GM23248 (cell line): ENCODE measurements around the gene RPEL1. TPM values are rescaled to one million over a fixed set of nuclear protein-coding genes. Genes with fewer than 3 reads are reported as not detected.
"Not testable (repeated sequence)": the region's sequence is repeated elsewhere in the genome, so short reads cannot be mapped to it uniquely, and the experiment has no call there.

Source experiments
- DNase-seq: peaks from one replicate; pipeline ENCODE4 v3.0.0-alpha.2; 2015
- H2AFZ ChIP-seq: fragments of 200-600 bp; sonication (generic); 2 replicates; pipeline ENCODE4 v1.6.1; 2016; ENCODE audit warnings: antibody characterized with exemption
- H3F3A ChIP-seq: fragments of 200-600 bp; sonication (generic); 2 replicates; pipeline ENCODE4 v1.6.1; 2016; ENCODE audit warnings: mild to moderate bottlenecking, antibody characterized with exemption, mixed run types; ENCODE audit not compliant: insufficient read depth
- H3K27ac ChIP-seq: fragments of 200-600 bp; sonication (generic); 2 replicates; pipeline ENCODE4 v1.5.1; 2016; ENCODE audit warnings: mild to moderate bottlenecking
- H3K27me3 ChIP-seq: fragments of 200-600 bp; sonication (generic); replicated peaks from 2 replicates; pipeline ENCODE4 v1.6.1; 2016; ENCODE audit warnings: mild to moderate bottlenecking; ENCODE audit not compliant: insufficient read depth
- H3K36me3 ChIP-seq: fragments of 200-600 bp; sonication (generic); 2 replicates; pipeline ENCODE4 v1.6.1; 2016; ENCODE audit warnings: low read depth, mild to moderate bottlenecking
- H3K4me1 ChIP-seq: fragments of 200-600 bp; sonication (generic); 2 replicates; pipeline ENCODE4 v1.6.1; 2016; ENCODE audit warnings: mild to moderate bottlenecking; ENCODE audit not compliant: insufficient read depth
- H3K4me2 ChIP-seq: fragments of 200-600 bp; sonication (generic); one replicate; pipeline ENCODE4 v1.6.1; 2016; ENCODE audit warnings: mild to moderate bottlenecking; ENCODE audit not compliant: unreplicated experiment
- H3K4me3 ChIP-seq: fragments of 200-600 bp; sonication (generic); 2 replicates; pipeline ENCODE4 v1.5.1; 2016; ENCODE audit warnings: mild to moderate bottlenecking
- H3K79me2 ChIP-seq: fragments of 200-600 bp; sonication (generic); 2 replicates; pipeline ENCODE4 v1.6.1; 2016; ENCODE audit warnings: mild to moderate bottlenecking; ENCODE audit not compliant: insufficient read depth
- H3K9ac ChIP-seq: fragments of 200-600 bp; sonication (generic); 2 replicates; pipeline ENCODE4 v1.6.1; 2016; ENCODE audit warnings: mild to moderate bottlenecking
- H3K9me2 ChIP-seq: fragments of 200-600 bp; sonication (generic); 2 replicates; pipeline ENCODE4 v1.6.1; 2016; ENCODE audit warnings: mixed run types, mild to moderate bottlenecking, moderate library complexity; ENCODE audit not compliant: insufficient read depth
- H3K9me3 ChIP-seq: fragments of 200-600 bp; sonication (generic); one replicate; pipeline ENCODE4 v1.6.1; 2017; ENCODE audit warnings: low read depth
- H4K20me1 ChIP-seq: fragments of 200-600 bp; sonication (generic); 2 replicates; pipeline ENCODE4 v1.6.0; 2016; ENCODE audit not compliant: insufficient read depth
- EZH2 ChIP-seq: fragments of 200-600 bp; sonication (generic); IDR thresholded peaks from 2 replicates; pipeline ENCODE4 v1.6.1; 2018; ENCODE audit warnings: antibody characterized with exemption, mild to moderate bottlenecking; ENCODE audit not compliant: insufficient read depth, poor library complexity, severe bottlenecking
- EZH2phosphoT487 ChIP-seq: fragments of 200-600 bp; sonication (generic); IDR thresholded peaks from 2 replicates; pipeline ENCODE4 v1.6.1; 2018; ENCODE audit warnings: antibody characterized with exemption, moderate library complexity, mild to moderate bottlenecking, low read depth; ENCODE audit not compliant: insufficient read depth
- WGBS, 2 experiments: methylation state at CpG; one replicate each; pipeline ENCODE4 v1.1.6; 2015 to 2017; ENCODE audit warnings: low lambda C conversion rate in 2 of 2, low coverage in 1 of 2; ENCODE audit errors: missing lambda C conversion rate in 2 of 2; 5-methylcytosine and 5-hydroxymethylcytosine counted together
- in situ Hi-C: fragments of 300-500 bp; cut with MboI; formaldehyde crosslinking; loops from 2 replicates; pipeline ENCODE4 v1.15.0; 2020
- polyA plus RNA-seq: library from polyadenylated mRNA; unstranded; fragments of >200 nt; fragmentation: Nextera tagmentation; extraction: Ambion mirVana; gene quantifications from 2 replicates; pipeline ENCODE4 v1.2.1, GENCODE V29; 2016
- total RNA-seq: library from RNA; depleted of rRNA; stranded (reverse); fragments of >200 nt; shearing (Covaris generic); gene quantifications from 2 replicates; pipeline ENCODE4 v1.2.3, GENCODE V29; 2014; rRNA removed

The RPEL1 gene
- total RNA-seq (not detected in 2 replicates), polyA plus RNA-seq (0.09 TPM in 1 of 2 replicates, not detected in the other)

- H3K9ac ChIP-seq, DNase-seq, H3K4me2 ChIP-seq, H2AFZ ChIP-seq, H3K4me3 ChIP-seq, H3K36me3 ChIP-seq, H3K27me3 ChIP-seq, H3K79me2 ChIP-seq, H3K4me1 ChIP-seq, in situ Hi-C loops, H4K20me1 ChIP-seq, H3K9me2 ChIP-seq, H3K27ac ChIP-seq, H3F3A ChIP-seq, H3K9me3 ChIP-seq: not testable (repeated sequence)
- WGBS, 2 experiments, result 79 to 82% methylated on average over 7 of the region's 7 CpGs
These were observed at the start of gene RPEL1 for GRCh38 chr10:103245587-103245986. RPEL1 (plus strand) TSS chr10:103245887; CDS start chr10:103245997, 110 bp downstream.

- peak overlapping the region; percentile 73 for H2AFZ ChIP-seq
- H3K4me1 ChIP-seq, result peaks cover 16% of the 10 kb centered on the region
- WGBS, 2 experiments, result 95 to 99% methylated on average over 2 of the region's 2 CpGs
- peaks cover 13% of the 10 kb centered on the region for H3K79me2 ChIP-seq
- peaks cover 14% of the 10 kb centered on the region; the same call in 1 of the 2 replicates for H3F3A ChIP-seq
- in situ Hi-C loops, result no loop called here
- H3K27me3 ChIP-seq, result no peaks in the 10 kb centered on the region
- H3K9me3 ChIP-seq, result no peaks in the 10 kb centered on the region
- H3K4me2 ChIP-seq, result peak overlapping the region; percentile 43
- no peak for TF ChIP-seq EZH2phosphoT487
- no peak for TF ChIP-seq EZH2
- no peak for DNase-seq
- H3K4me3 ChIP-seq, result no peak overlapping the region
- no peaks in the 10 kb centered on the region for H3K9me2 ChIP-seq
- no peaks in the 10 kb centered on the region for H3K36me3 ChIP-seq
- H4K20me1 ChIP-seq, result no peaks in the 10 kb centered on the region
- peak overlapping the region; percentile 5; the same call in 1 of the 2 replicates for H3K9ac ChIP-seq
- peak overlapping the region; percentile 55 for H3K27ac ChIP-seq
These were observed 49.2 kb upstream of the RPEL1 start for GRCh38 chr10:103196516-103196915.

GRCh38 chr10:103197174-103197573 lies 48.5 kb upstream of the RPEL1 start:
- H3K36me3 ChIP-seq, result no peaks in the 10 kb centered on the region
- no peaks in the 10 kb centered on the region for H3K27me3 ChIP-seq
- no peak overlapping the region for H3K4me3 ChIP-seq
- H3K9me3 ChIP-seq, result no peaks in the 10 kb centered on the region
- no peaks in the 10 kb centered on the region for H3K9me2 ChIP-seq
- H3K27ac ChIP-seq, result peak overlapping the region; percentile 55
- peaks cover 7% of the 10 kb centered on the region for H3K79me2 ChIP-seq
- DNase-seq, result peak; percentile 90
- H4K20me1 ChIP-seq, result no peaks in the 10 kb centered on the region
- TF ChIP-seq EZH2 (no peak), EZH2phosphoT487 (no peak)
- H3K4me2 ChIP-seq, result peak overlapping the region; percentile 43
- H2AFZ ChIP-seq, result peak overlapping the region; percentile 73
- in situ Hi-C loops, result no loop called here
- 37 to 38% methylated on average over 3 of the region's 3 CpGs for WGBS, 2 experiments
- peaks cover 14% of the 10 kb centered on the region for H3K4me1 ChIP-seq
- peaks cover 8% of the 10 kb centered on the region; the same call in 1 of the 2 replicates for H3F3A ChIP-seq
- peak overlapping the region; percentile 37 for H3K9ac ChIP-seq

- Histone ChIP-seq H3K27ac (peak overlapping the region; percentile 55; the same call in 1 of the 2 replicates), H3K4me2 (no peak overlapping the region)
These were observed 47.8 kb upstream of the RPEL1 start for GRCh38 chr10:103197903-103198302.

More at GRCh38 chr10:103197903-103198302, 47.8 kb upstream of the RPEL1 start:
- H3K4me3 ChIP-seq, result no peak overlapping the region
- H3K27me3 ChIP-seq, result no peaks in the 10 kb centered on the region
- no peaks in the 10 kb centered on the region for H3K79me2 ChIP-seq
- no peak for DNase-seq
- H3K4me1 ChIP-seq, result peaks cover 14% of the 10 kb centered on the region
- no peaks in the 10 kb centered on the region for H3K9me3 ChIP-seq
- H2AFZ ChIP-seq, result peak overlapping the region; percentile 73
- H3F3A ChIP-seq, result peaks cover 7% of the 10 kb centered on the region; the same call in 1 of the 2 replicates
- WGBS, 2 experiments, result 74 to 75% methylated on average over 2 of the region's 2 CpGs
- H3K9me2 ChIP-seq, result no peaks in the 10 kb centered on the region
- H4K20me1 ChIP-seq, result no peaks in the 10 kb centered on the region
- TF ChIP-seq EZH2 (no peak), EZH2phosphoT487 (no peak)
- peak overlapping the region; percentile 37; the same call in 1 of the 2 replicates for H3K9ac ChIP-seq
- in situ Hi-C loops, result no loop called here
- H3K36me3 ChIP-seq, result no peaks in the 10 kb centered on the region
